Right ventricle myocardium inferior (tissue), 1 donor: ENCODE results near the gene BCL11B. TPM values are rescaled to one million over a fixed set of nuclear protein-coding genes. Genes with fewer than 3 reads are reported as not detected.
A peak's percentile ranks its signal among the peaks of the same experiment; 100 is the strongest.
"Not testable (repeated sequence)": the region's sequence is repeated elsewhere in the genome, so short reads cannot be mapped to it uniquely, and the experiment has no call there.

Experiments used
- ATAC-seq: fragments of 200-7000 bp; cut with Tn5 transposase; one replicate; pipeline ENCODE4 v1.9.1; 2020; ENCODE audit warnings: mild to moderate bottlenecking, moderate library complexity
- DNase-seq: peaks from one replicate; pipeline ENCODE4 v3.0.0; 2021; ENCODE audit errors: missing footprints
- intact Hi-C: fragments of 100-400 bp; cut with DNase I; formaldehyde crosslinking; loops from one replicate; pipeline ENCODE4 v1.11.0; 2022
- total RNA-seq: library from RNA; stranded (reverse); fragmentation: NEBNext Ultra II Directional; extraction: Animal tissue kit (Norgen Biotek cat#: 25700); gene quantifications from one replicate; pipeline ENCODE4 v1.2.1, GENCODE V29; 2021
- donor health status: DM: no; HTN: yes; CAD: no; lungs with severe emphysema.

The BCL11B gene
- total RNA-seq, 1 donor from 2014 or later: 0.14 TPM

- DNase-seq (no peak), ATAC-seq (no peak)
- intact Hi-C loops: no loop called here
These were observed 38.6 kb downstream of the BCL11B start for GRCh38 chr14:99233222-99234035.

DNA sequence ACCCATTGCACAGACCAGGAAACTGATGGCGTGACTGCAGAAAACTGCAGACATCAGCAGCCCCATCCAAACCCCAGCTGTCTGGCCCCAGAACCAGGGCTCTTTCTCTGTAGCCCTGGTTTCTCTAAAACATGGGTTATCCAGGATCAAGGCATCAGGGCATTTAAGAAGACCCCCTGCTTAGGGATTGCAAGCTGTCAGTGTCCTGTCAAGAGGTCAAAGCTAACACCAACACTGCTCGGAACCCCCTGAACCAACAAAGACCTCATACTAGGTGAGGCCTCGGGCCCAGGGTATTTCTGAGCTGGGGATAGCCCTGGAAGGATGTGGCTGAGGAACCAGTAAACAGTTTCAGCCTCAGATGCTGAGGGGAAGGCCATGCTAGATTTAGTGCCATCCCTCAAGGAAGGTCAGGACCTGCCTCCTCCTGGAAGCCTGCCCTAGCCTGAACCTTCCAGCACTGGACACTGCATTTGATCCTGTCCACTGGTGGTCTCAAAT, 39.2 kb downstream of the BCL11B start:
- intact Hi-C loops: no loop called here
- DNase-seq (peak; percentile 39), ATAC-seq (no peak)

DNA sequence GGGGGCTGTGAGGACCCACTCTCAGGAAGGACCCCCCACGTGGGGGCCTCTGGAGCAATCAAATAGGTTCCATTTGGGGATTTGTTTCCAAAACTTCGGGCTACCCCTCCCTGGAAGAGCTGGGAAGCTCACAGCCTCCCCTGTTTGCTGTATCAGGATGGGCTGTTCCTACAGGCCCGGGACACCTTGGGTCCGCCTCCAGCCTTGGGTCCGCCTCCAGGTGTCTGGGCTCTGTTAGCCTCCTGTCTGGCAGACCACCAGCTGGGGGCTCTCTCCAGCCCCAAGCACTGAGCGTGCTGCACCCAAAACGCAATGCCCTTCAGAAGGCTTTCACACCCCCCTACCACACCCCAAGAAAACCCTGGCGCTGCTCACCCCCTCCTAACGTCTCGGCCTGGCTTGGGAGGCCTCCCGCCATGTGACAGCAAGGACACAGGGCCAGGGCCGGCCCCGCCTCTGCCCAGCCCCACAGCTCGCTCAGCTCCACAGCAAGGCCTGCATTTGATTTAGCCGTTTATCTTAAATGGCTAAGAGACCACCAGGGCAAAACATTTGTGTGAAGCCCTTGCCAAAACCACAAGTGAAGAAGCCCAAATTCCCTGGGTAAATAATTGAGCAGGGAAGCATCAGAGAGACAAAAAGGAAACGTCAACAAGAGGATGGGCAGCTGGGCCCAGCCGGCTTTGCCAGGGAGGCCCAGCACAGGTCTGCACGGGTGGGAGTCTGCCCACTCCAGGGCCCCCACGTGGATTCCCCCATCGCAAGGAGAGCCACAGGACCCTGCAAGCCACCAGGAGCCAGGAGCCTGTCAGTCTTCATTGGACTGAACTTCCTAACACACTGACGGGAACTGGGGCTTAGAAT, 39.9 kb downstream of the BCL11B start:
- intact Hi-C loops: no loop called here
- no peak for ATAC-seq
- peak; percentile 54 for DNase-seq

DNA sequence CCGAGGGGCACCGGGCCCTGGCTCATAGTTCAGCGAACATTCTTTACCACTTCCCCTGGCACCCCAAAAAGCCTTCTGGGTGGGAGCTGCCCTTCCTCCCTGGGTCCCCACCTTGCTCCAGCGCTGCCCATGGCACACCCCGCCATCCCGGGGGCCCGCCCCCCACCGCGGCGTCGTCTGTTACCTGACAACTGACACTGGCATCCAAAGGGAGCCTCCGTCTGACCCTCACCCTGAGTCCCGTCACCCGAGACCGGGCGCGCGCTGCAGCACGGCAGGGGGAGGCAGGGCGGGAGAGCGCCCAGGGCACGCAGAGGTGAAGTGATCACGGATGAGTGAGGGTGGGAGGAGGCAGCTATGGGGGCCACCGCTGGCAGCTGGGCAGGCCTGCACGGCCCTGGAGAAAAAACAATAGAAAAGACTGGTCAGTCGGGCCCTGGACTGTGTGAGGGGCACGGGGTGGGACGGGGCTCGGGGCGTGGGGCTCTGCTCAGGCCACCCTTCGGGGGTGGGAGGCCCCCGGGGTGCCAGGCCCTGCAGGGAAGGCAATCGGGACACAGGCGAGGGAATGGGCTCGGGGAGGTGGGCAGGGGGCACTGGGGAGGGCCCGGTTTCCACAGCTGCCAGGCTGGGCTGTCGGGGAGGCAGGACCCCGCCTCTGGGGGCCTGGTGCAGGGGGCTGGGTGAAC, 40.7 kb downstream of the BCL11B start:
- intact Hi-C loops: no loop called here
- ATAC-seq (no peak), DNase-seq (peak; percentile 46)

DNA sequence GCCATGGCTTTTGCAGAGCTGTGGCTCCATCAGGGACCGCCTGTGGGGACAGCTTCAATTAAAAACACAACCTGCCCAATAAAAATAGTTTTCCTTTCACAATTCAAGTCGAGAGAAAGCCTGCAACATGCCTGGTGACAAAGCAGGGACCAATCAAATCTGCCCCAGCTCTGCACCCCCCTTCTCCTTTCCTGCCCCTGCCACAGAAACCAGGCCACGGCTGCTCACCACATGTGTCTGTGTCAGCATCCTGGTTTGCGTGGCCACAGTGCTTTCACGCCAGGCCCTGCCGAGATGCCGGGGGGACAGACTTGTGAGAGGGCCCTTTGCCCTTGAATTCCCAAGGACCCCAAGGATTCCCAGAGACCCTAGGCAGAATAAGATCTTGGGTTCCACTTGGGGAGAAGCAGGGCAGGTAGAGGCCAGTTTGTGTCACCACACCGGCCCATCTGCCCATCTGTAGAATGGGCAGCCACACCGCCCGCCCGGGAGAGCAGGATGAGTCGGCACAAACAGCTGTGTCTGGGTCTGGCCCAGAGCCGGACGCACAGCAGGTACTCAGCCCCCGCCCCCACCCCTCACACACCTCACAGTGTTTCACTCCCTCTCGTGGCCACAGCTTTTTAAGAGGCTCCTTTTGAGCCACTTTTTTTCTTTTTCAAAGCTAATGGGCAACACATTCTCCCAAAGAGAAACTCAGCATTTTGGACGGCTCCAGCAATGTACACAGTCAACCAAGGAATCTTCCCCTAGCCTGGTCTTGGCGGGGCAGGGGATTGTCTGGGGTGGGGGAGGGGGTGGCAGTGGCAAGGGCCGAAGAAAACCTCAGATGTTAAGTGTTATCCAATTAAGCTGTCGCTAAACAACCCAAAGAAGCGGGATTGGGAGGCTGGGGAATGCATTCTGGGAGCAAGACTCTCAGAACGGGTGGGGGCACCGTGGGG, 41.5 kb downstream of the BCL11B start:
- intact Hi-C loops: no loop called here

GRCh38 chr14:99229654-99230207, 42.3 kb downstream of the BCL11B start:
- DNase-seq: no peak
- ATAC-seq: no peak
- intact Hi-C loops: no loop called here

More for the DNA sequence above, 41.5 kb downstream of the BCL11B start:
- DNase-seq: peak; percentile 31
- no peak for ATAC-seq

DNA sequence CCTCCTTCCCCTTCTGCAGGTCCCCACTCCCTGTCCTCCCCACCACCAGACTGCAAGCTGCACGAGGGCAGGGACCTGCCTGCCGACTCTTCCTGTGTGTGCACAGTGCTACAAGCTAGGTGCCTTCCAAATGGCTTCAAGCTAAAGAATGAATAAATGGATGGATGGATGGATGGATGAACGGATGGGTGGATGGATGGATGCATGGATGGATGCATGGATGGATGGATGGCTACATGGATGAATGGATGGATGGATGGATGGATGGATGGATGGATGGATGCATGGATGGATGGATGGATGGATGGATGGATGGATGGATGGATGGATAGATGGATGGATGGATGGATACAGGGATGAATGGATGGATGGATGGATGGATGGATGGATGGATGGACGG, 43.2 kb downstream of the BCL11B start:
- ATAC-seq, intact Hi-C loops, DNase-seq: not testable (repeated sequence)

DNA sequence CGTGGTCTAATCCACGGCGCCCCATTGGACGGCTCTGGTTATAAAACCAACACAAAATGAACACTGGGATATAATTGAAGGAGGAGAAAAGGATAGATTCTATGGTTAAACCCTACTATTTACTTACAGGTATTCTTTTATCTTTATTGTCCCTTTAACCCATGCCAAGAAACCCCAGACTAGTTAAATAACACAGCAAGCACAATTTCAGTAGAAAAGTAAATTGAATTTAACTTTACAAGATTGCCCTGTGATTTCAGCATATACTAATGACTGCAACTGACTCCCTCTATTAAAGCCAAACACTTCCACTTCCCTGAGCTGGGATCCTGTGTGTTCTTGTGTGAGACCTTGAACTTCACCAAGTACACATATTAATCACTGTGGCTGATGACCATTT, 45.3 kb downstream of the BCL11B start:
- DNase-seq (no peak), ATAC-seq (no peak)
- intact Hi-C loops: no loop called here

DNA sequence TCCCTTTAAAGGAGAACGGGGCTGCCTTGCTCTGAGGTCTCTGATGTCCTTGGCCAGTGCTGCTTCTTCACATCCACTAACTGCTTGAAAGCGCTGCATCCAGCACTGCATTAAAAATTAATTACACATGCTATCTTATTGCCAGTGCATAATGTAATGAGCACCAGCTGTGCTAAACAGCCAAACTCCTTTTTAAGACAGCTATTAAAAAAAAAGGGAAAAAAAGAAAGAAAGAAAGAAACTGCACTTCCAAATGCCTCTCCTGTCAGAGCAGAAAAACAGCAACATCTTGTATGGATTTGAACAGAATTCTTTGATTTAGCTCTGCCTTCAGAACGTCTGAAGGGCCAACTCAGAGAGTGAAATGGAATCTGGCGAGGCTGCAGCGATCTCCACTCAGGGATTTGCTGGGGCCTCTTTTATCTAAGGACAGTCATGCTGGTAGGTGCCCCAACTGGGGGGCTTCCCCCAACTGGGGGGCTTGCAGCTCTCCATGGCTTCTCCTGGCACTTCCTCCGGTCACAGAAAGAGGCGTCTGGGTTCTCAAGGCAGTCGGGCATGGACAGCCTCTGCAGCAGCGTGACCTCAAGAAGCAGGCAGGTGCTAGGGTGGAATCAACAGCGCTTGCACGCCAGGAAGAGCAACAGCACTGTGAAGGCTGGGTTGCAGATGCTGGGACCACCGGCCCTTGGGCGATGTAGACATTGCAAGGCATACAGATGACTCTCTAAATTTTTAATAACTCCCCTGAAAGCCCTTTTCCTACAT, 46.4 kb downstream of the BCL11B start:
- peak; percentile 28 for DNase-seq
- ATAC-seq: no peak
- intact Hi-C loops: no loop called here

- ATAC-seq (no peak), DNase-seq (no peak)
- intact Hi-C loops: no loop called here
These were observed 47.0 kb downstream of the BCL11B start for GRCh38 chr14:99224948-99225347.

- no peak for ATAC-seq
- DNase-seq: peak; percentile 40
- intact Hi-C loops: no loop called here
These were observed 47.7 kb downstream of the BCL11B start for GRCh38 chr14:99224116-99224910.

- intact Hi-C loops: no loop called here
- no peak for ATAC-seq
- no peak for DNase-seq
These were observed 50.6 kb downstream of the BCL11B start for GRCh38 chr14:99221445-99221844.

DNA sequence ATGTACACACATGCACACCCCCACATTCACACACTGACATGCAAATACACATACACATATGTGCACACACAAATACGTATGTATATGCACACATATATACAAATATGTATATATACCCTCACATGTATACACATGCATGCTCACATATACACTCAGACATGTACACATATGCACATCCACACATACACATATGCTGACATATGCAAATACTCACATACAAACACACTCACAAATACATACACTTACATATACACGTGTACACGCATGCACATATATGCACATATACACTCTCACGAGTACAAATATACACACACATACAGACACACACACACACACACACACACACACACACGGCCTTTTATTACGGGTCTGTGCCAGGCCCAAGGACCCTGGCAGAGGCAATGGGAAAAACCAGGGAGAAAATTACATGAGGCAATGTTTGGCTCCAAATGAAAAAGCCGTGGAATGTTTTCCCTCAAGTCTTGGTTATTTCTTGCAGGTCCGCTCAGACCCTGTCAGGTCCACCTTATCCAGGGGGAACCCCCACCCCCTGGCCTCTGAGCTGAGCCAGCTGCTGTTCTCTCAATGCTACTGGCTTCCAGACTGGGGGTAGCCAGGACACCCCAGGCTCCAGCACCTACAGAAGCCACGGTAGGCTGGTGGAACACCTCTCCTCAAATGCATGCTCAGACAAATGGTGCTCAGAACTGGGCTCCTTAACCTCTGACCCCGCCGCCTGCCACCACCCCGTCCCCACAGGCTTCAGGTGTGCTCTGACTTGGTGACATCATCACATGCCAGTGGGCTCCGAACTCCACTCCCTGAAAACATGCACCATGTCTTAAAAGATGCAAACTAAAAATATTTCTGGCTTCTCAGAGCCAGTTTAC, 54.7 kb downstream of the BCL11B start:
- no peak for ATAC-seq
- no peak for DNase-seq
- intact Hi-C loops: no loop called here

DNA sequence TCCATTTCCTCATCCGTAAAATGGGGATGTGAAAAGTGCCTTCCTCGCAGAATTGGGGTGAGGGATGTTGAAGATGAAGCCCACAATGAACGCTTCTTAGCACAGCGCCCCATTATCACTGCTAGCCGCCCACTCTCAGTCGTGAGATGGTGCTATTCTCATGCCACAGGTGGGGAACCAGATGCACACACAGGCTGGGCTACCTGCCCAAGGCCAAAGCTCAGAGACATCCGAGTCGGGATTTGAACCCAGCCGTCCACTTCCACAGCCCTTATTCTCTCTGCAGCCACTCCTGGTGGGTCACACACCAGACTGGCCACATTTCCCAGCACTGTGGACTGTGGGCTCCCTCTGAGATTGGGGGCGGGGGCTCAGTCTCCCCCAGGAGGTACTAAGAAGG, 55.8 kb downstream of the BCL11B start:
- ATAC-seq: no peak
- intact Hi-C loops: no loop called here

DNA sequence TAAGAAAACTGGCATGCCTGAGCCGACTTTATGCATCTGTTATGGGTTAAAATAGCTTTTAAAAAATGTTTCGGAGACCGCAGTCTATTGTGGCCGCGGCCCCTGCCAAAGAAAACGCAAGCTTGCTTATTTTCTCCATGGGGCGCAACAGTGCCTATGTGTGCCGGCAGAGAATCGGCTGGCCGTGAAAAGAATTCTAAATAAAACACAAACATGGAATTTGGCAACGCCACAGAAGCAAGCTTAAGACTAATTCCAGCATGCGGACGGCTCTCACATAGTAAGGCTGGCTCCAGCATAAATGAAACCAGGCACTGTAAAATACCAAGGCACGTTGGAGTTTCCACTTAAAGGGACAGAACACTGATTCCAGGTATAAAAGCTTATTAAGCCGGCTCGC, 56.7 kb downstream of the BCL11B start:
- ATAC-seq (no peak), DNase-seq (peak; percentile 20)
- intact Hi-C loops: no loop called here

More for the DNA sequence above, 55.8 kb downstream of the BCL11B start:
- DNase-seq: peak; percentile 9
